Measurements from ENCODE around the gene SLC29A1.

SLC29A1 gene

DNA sequence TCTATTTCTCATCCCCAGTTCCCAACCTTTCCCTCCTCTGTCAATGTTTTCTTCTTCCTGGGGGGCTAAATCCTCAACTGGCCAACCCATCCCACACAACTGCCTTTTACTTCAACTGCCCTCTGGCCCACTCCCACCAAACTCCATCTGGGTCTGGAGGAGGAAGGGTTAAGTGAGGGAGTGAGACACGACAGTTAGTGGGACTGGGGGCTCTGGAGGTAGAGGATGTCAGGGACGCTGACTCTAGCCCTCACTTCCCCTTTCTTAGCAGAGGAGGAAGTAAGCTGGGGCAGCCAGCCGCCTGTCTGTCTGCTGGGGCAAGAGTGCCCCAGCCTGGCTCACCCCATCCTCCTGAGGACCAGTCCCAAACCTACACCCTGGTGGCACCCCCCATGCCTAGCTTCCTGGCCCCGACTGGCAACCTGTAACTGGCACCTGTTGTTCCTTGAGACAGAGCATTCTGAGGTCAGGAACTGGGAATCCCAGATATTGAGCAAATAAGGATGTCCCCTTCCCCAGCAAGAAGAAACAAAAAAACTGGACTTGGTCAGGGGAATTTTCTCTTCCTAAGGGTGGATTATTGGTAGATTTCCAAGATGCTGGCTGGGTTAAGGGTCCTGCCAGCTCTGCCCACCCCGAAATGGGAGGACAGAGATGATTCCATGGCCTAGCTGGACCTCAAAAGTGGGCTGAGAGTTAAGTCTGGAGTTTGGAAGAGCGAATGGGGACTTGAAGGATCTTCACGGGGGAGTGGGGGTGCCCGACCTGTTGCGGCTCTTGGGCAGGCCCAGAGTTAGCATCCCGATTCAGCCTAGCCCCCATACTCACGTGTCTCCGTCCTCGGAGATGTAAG, 41.0 kb downstream of the SLC29A1 start:
- FAIRE-seq (no peak), DNase-seq (ENCODE audit: insufficient read length, low spot score) (no peak)

DNA sequence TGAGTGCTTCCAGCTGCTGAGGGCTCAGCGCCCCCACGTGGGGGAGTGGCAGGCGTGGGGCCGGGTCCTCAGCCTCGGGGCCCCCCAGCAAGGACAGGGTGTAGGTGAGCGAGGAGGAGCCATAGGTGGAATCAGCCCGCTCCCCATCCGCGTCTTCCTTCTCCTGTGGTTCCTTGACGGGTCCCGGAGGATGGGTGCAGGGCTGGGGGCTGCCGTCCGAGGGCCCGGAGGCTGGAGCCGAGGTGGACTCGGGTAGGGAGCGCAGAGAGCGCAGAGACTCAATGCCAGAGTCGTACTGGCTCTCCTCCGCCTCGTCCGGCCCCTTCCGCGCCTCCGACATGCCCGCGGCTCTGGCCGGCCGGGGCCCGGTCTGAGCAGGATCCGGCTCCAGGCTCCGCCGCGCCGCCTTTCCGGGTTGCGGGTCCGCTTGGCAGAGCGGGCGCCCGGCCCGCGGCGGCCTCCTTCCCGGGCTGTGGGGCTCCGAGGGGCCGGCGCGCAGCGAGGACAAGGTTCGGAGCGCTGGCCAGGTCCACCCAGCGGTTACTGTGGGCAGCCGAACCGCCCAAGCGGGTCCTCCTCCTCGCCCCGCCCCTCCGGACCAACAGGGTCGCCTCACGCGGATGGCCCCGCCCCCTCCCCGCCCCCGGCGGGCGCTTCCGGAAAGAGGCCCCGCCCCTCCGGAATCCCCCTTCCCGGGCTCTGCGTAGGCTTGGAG, 41.8 kb downstream of the SLC29A1 start, which contains the start of gene NFKBIE:
Gene NFKBIE (minus strand): TSS at position 545 of the 715 bp plus-strand sequence. CDS start 205 bp downstream, at position 340.
- DNase-seq (ENCODE audit: insufficient read length, low spot score) (peak; percentile 93), FAIRE-seq (peak; percentile 46)

DNA sequence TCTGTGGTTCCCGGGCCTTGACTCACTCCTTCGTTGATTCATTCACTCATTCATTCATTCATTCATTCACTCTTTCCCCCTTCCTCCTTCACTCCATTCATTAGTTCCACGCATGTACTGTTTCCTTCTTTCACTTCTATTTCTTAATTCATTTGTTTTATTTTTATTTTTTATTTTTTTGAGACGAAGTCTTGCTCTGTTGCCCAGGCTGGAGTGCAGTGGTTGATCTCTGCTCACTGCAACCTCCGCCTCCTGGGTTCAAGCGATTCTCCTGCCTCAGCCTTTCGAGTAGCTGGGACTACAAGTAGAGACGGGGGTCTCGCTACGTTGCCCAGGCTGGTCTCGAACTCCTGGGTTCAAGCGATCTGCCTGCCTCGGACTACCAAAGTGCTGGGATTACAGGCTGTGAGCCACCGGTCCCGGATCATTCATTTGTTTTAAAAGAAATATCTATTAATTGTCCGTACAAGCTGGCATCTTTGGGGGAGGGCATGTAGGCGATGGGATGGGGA, 42.4 kb downstream of the SLC29A1 start:
- FAIRE-seq (no peak), DNase-seq (ENCODE audit: insufficient read length, low spot score) (no peak)

DNA sequence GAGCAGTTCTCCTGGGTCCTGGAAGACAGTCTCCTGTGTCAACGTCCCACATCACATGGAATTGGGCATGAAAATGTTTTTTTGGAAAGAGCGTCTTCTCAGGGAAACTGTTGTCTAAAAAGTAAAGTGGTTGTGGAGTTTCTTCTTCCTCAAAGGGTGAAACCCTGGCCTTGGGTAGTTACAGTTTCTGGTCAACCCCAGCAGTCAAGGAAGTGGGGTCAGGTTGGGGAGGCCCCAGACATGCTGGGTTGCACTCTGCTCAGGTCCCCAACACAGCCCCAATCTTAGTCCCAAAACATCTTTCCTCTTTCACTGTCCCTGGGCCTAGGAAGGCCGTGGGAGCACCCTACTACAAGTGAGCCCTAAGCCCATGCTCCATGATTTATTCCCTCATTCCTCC, 43.0 kb downstream of the SLC29A1 start:
- FAIRE-seq (no peak), DNase-seq (ENCODE audit: insufficient read length, low spot score) (no peak)

DNA sequence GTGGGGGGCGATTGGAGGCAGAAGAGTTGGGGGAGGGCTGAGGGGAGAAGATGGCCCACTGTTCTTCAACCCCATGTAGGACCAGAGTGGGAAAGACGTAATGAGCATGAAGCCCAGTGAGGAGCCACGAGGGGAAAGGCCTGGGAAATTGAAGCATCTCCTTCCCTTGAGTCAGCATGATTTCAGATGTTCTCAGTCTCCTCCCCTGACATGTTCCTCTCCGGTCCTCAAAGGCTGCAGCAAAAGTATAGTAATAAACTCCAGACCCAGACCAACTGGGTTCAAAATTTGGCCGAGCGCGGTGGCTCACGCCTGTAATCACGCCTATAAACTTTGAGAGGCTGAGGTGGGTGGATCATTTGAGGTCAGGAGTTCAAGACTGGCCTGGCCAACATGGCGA, 43.9 kb downstream of the SLC29A1 start:
- DNase-seq (ENCODE audit: insufficient read length, low spot score) (no peak), FAIRE-seq (no peak)

DNA sequence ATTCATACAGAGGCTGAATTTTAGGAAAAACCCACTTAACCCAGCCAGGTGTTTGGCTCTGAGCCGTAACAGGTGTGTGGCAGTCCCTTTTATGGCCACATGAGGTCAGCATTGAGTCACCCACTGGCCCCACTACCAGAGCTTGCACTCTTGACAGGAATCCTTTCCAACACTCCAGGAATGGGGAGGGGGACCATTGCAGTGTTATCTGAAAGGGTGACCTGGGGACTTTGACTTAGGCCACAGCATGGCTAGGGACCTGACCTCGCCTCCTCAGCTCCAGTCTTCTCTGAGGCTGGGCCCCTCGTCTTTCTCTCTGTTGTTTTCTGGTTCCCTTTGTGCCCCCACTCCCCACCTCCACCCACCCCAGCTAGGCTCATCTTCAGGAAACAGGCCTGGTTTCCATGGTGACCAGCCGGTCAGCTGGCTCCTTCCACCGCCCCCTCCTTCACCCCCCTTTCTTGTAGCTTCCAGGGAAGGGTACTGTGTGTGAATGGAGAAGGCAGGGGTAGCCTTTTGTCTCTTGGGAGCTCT, 44.8 kb downstream of the SLC29A1 start:
- no peak for FAIRE-seq

DNA sequence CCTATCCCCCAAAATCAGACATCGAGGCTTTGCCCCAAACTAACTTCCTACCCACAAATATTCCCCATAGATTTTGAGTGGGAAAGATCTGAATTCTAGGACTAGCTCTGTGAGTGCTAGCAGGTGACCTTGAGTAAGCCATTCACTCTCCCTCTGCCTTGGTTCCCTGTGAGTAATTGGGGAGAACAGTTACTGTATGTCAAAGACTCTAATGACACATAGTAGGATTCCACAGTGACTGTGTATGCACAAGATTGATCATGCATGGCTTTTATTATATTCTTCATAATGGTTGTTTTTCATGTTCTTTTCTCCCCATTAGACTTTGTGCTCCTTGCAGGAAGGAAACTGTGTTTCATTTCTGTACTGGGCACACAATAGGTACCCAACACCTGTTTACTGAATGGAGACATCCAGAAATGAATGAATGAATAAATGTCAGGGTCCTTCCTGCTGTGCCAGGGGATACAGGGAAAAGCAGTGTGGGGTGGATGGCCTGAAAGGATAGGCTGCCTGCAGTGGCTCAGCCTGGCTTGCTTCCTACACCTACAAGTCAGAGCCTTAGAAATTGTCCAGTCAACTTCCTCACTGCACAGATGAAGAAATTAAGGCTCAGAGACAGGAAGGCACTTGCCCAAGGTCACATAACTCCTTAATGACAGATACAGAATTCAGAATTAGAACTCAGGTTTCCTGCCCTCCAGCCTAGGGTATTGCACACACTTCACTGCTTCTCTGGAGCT, 46.0 kb downstream of the SLC29A1 start:
- DNase-seq (ENCODE audit: insufficient read length, low spot score) (no peak), FAIRE-seq (no peak)

More for the DNA sequence above, 44.8 kb downstream of the SLC29A1 start:
- peak; percentile 75 for DNase-seq (ENCODE audit: insufficient read length, low spot score)

DNA sequence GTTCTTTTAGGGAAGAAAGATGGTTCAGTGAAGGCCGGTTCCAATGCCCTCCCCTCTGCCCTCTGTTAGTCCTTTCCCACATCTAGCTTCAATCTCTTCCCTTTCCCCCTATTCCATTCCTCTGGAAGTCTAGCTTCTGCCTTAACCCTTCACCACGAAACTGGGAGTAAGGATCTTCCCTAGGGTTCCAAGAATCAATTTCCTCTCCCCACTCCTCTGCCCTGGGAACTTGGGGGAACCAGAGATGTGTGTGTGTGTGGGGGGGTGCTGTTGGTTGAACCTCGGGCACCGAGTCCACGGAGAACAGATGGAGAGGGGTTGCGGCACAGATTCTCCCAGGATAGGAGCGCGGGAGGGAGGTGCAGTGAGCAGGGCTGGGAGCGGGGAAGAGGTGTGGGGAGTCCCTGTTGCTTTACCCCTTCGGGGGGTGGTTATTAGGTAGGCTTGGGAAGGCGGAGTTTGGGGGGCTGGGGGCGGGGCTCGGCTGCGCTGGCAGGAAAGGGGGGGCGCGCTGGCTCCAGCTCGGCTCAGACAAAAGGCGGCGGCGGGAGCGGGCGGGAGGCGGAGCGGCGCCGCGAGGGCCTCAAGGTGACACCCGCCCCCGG, 46.6 kb downstream of the SLC29A1 start, which contains the start of gene TMEM151B:
Gene TMEM151B (plus strand): TSS at position 530 of the 605 bp plus-strand sequence. CDS start 293 bp downstream, outside the sequence.
- no peak for DNase-seq (ENCODE audit: insufficient read length, low spot score)
- FAIRE-seq, result no peak

DNA sequence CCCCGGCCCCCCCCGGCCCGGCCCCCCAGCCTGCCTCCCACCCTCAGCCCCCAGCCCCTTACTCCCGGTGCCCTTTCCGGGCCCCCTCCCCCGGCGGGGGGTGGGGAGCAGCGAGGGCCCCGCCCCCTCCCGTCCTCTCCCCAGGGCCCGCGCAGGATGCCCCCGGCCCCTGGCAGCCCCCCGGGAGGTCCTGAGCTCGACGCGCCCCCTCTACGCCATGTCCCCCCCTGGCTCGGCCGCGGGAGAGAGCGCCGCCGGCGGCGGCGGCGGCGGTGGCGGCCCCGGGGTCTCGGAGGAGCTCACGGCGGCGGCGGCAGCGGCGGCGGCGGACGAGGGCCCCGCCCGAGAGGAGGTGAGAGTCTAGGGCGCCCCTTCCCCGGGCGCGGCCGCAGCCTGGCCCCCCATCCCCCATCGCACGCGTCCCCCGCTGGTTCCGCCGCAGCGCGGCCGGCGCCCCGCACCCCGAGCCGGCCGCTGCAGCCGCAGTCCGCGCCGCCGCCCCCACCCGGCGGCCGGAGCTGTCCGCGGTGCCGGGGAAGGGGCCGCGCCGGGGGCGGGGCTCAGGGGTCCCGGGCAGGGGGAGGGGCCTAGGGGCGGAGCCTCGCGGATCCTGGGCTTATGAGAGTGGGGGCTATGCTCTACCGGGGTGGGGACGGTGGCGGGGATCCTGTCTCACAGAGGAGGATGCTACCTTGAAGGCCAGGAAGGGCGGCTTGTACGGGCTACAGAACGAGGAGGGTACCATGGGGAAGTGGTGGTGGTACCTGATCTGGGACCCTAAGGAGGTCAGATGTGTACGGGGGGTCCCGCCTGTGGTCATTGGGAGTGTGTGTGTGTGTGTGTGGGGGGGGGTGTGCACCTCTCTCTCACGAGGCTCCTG, 47.4 kb downstream of the SLC29A1 start:
- DNase-seq (ENCODE audit: insufficient read length, low spot score), result no peak
- FAIRE-seq, result no peak

DNA sequence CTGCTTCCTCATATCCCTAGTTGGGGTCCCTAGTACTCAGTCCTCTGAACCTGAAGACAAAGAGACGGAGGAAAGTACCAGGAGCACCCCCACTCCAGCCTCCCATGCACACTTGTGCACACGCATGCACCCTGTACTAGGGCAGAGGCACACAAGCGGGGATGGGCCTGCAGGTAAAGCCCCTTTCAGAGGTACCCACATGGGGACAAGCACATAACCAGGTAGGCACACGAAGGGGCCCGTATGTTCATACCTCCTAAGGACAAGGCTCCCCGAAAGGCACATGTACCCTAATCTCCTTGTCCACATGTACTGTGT, 48.0 kb downstream of the SLC29A1 start:
- no peak for DNase-seq (ENCODE audit: insufficient read length, low spot score)
- FAIRE-seq, result no peak

DNA sequence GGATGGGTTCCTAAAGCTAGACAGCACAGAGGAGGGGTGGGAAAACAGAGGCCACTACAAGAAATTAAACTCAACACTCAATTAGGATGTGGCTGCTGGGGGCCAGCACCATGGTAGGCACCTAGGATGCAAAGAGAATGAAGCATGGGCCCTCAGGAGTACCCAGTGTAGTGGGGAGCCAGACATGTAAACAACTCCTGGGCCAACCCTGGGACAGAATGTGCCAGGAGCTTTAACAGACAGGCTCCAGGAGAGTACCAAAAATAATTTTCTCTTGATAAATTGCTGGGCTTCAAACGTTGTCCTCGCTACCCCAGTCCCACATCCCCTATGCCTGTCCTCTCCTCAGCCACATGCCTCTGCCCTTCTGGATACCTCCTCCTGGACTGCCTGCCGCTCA, 48.5 kb downstream of the SLC29A1 start:
- DNase-seq (ENCODE audit: insufficient read length, low spot score) (no peak), FAIRE-seq (no peak)

DNA sequence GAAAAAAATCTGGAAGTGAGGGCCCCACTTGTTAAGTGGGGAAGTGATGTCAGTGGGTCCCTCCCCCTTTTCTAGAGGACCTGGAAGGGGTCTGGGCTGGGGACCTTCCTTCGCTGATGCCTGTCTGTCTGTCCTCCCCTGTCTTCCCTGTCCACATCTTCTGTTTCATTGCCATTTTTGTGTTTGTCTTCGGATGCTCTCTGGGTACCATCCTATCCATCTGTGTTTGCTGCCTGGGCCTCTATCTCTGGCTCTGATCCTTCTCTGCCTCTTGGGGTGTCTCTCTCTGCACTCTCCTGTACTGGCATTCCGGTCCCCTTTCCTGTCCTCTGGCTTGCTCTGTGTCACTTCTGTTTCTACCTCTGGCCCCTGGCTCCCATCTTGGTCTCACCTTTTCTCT, 49.1 kb downstream of the SLC29A1 start:
- no peak for DNase-seq (ENCODE audit: insufficient read length, low spot score)
- FAIRE-seq, result no peak

DNA sequence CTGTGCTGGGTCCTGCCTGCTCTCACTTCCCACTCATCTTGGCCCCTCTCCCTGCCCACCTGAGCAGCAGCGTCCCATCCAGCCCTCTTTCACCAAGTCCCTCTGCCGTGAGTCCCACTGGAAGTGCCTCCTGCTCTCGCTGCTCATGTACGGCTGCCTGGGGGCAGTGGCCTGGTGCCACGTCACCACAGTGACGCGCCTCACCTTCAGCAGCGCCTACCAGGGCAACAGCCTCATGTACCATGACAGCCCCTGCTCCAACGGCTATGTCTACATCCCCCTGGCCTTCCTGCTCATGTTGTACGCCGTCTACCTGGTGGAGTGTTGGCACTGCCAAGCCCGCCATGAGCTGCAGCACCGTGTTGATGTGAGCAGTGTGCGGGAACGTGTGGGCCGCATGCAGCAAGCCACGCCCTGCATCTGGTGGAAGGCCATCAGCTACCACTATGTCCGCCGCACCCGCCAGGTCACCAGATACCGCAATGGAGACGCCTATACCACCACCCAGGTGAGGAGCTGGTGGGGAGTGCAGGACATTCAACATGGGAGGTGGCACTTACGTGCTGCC, 49.7 kb downstream of the SLC29A1 start:
- FAIRE-seq (peak; percentile 52), DNase-seq (ENCODE audit: insufficient read length, low spot score) (no peak)

DNA sequence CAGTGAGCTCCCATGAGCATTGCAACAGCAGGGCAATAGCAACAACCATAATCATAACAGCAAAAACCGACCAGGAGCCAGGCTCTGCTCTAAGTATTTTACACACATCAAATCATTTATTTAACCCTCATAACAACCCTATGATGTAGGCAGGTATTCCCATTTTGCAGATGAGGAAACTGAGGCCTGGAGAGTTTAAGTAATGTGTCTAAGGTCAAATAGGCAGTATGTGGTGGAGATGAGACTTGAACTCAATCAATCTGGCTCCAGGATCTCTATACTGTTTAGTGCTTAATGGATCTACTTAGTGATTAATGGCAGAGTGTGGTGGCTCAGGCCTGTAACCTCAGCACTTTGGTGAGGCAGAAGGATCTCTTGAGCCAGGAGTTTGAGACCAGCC, 50.2 kb downstream of the SLC29A1 start:
- FAIRE-seq (no peak), DNase-seq (ENCODE audit: insufficient read length, low spot score) (no peak)

DNA sequence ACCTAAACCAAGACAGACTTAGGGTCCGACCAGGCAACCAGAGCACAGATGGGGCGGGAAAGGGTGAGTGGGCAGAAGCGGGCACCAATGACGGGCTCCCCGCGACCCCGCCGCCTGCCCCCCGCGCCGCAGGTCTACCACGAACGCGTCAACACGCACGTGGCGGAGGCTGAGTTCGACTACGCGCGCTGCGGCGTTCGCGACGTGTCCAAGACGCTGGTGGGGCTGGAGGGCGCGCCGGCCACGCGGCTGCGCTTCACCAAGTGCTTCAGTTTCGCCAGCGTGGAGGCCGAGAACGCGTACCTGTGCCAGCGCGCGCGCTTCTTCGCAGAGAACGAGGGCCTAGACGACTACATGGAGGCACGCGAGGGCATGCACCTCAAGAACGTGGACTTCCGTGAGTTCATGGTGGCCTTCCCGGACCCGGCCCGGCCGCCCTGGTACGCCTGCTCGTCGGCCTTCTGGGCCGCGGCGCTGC, 51.9 kb downstream of the SLC29A1 start:
- FAIRE-seq (no peak), DNase-seq (ENCODE audit: insufficient read length, low spot score) (no peak)

DNA sequence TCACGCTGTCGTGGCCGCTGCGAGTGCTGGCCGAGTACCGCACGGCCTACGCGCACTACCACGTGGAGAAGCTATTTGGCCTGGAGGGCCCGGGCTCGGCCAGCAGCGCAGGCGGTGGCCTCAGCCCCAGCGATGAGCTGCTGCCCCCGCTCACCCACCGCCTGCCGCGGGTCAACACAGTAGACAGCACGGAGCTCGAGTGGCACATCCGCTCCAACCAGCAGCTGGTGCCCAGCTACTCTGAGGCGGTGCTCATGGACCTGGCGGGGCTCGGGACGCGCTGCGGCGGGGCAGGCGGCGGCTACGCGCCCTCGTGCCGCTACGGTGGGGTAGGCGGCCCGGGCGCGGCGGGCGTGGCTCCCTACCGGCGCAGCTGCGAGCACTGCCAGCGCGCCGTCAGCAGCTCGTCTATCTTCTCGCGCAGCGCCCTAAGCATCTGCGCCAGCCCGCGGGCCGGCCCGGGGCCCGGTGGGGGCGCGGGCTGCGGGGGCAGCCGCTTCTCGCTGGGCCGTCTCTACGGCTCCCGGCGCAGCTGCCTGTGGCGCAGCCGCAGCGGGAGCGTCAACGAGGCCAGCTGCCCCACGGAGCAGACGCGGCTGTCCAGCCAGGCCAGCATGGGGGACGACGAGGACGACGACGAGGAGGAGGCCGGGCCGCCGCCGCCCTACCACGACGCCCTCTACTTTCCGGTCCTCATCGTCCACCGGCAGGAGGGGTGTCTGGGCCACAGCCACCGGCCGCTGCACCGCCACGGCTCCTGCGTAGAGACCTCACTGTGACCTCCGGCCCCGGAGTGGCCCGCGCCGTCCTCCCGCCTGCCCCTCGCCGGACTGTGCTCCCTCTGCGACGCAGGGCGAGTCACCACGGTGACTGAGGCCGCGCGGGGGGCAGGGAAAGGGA, 52.6 kb downstream of the SLC29A1 start:
- DNase-seq (ENCODE audit: insufficient read length, low spot score), result no peak
- no peak for FAIRE-seq

DNA sequence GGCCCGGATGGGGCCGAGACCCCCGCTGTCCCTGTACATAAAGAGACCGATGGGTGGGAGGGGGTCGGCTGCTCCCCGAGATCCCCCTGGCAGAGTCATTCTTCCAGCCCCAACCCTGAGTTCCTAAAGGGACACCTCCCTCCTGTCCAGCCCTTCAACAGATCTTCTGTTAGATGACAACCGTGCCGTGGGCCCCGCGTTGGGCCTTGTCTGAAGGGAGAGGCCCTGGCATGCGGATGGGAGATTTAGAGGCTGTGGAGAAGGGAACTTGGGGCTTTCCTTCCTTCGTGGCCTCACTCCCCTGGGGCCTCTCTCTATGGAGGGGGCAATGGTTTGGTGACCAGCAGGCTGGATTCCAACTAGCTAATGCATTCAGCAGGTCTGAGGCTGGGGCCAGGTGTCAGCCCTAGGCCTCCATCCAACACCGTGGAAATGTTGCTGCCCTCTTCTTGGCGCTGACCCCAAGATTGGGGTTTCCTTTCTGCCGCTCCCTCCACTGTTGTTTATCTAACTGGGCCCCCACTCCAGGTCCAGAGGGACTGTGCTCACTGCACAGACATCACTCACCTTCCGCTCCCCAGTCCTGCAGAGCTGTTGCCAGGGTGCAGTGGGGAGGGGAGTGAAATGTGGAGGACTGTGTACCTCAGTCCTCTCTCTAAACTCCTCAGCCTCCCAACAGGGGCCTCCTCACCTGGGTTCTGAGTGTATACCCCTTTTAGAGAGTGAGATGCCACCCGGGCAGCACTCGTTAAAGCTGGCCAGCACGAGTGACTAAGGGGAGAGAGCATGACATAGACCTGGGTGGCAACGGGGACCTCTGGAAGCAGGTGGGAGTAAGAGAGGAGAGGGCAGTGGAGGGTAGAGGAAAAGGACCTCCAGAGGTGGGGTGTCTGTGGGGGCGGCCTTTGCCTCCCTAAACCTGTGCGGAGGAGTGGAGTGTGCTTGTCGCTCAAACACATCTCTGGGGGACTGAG, 53.6 kb downstream of the SLC29A1 start:
- DNase-seq (ENCODE audit: insufficient read length, low spot score) (no peak), FAIRE-seq (no peak)
